Keratinocyte (primary cell): ENCODE measurements around the gene ADRB1. TPM values are rescaled to one million over a fixed set of nuclear protein-coding genes. Genes with fewer than 3 reads are reported as not detected.

Source experiments
- DNase-seq: peaks from one replicate; pipeline ENCODE4 v3.0.0-alpha.2; 2011; ENCODE audit warnings: low read depth, missing footprints, low spot score
- FAIRE-seq: peaks from 2 replicates; lab custom pipeline; 2011; peaks lifted over from hg19 to GRCh38; lab: Jason Lieb, UNC
- H2AFZ ChIP-seq: 2 replicates; pipeline ENCODE4 v1.6.0; 2012; ENCODE audit warnings: low read length, control low read depth, inconsistent platforms; ENCODE audit not compliant: control insufficient read depth
- H3K27ac ChIP-seq: 2 replicates; pipeline ENCODE4 v1.5.1; 2011; ENCODE audit warnings: low read length; ENCODE audit not compliant: control insufficient read depth, insufficient read depth
- H3K27me3 ChIP-seq: 3 replicates; pipeline ENCODE4 v1.6.0; 2011; ENCODE audit warnings: low read length; ENCODE audit not compliant: control insufficient read depth, insufficient read depth; ENCODE audit errors: extremely low read depth
- H3K36me3 ChIP-seq, 2 experiments: 2 replicates in 1 of 2; 3 replicates in 1 of 2; pipeline ENCODE4 v1.5.1; 2011; ENCODE audit warnings: low read length in 2 of 2, mild to moderate bottlenecking in 1 of 2; ENCODE audit not compliant: control insufficient read depth in 2 of 2, insufficient read depth in 2 of 2; ENCODE audit errors: extremely low read depth in 1 of 2
- H3K4me1 ChIP-seq: 3 replicates; pipeline ENCODE4 v1.5.1; 2011; ENCODE audit warnings: low read length; ENCODE audit not compliant: control insufficient read depth, insufficient read depth; ENCODE audit errors: extremely low read depth
- H3K4me2 ChIP-seq: 3 replicates; pipeline ENCODE4 v1.6.0; 2011; ENCODE audit warnings: low read depth, low read length; ENCODE audit not compliant: control insufficient read depth, insufficient read depth; ENCODE audit errors: extremely low read depth
- H3K4me3 ChIP-seq, 3 experiments: fragments of 200-600 bp in 1 of 3; sonication (generic) in 1 of 3; 2 replicates in 2 of 3; 3 replicates in 1 of 3; pipeline ENCODE4 v1.5.1; 2011 to 2016; ENCODE audit warnings: low read length in 3 of 3, mild to moderate bottlenecking in 3 of 3, control low read depth in 2 of 3, inconsistent platforms in 1 of 3, low read depth in 1 of 3, mixed read lengths in 1 of 3, mixed run types in 1 of 3, moderate library complexity in 1 of 3; ENCODE audit not compliant: control insufficient read depth in 2 of 3, insufficient read depth in 2 of 3; ENCODE audit errors: extremely low read depth in 1 of 3
- H3K79me2 ChIP-seq: 2 replicates; pipeline ENCODE4 v1.6.0; 2012; ENCODE audit warnings: low read length; ENCODE audit not compliant: control insufficient read depth, insufficient read depth
- H3K9ac ChIP-seq: 3 replicates; pipeline ENCODE4 v1.6.0; 2011; ENCODE audit warnings: low read length; ENCODE audit not compliant: control insufficient read depth, insufficient read depth; ENCODE audit errors: extremely low read depth
- H3K9me1 ChIP-seq: 3 replicates; pipeline ENCODE4 v1.6.0; 2011; ENCODE audit warnings: low read length; ENCODE audit not compliant: control insufficient read depth, insufficient read depth; ENCODE audit errors: extremely low read depth
- H3K9me3 ChIP-seq: 2 replicates; pipeline ENCODE4 v1.5.1; 2012; ENCODE audit warnings: low read depth, low read length; ENCODE audit not compliant: control insufficient read depth
- H4K20me1 ChIP-seq: 3 replicates; pipeline ENCODE4 v1.6.0; 2011; ENCODE audit warnings: low read length; ENCODE audit not compliant: control insufficient read depth, insufficient read depth; ENCODE audit errors: extremely low read depth
- CTCF ChIP-seq, 3 experiments: IDR thresholded peaks in 1 of 3; conservative IDR thresholded peaks in 1 of 3; optimal IDR thresholded peaks in 1 of 3; 2 replicates in 2 of 3; 3 replicates in 1 of 3; pipeline versions ENCODE3 to v1.5.1; 2011; ENCODE audit warnings: low read length in 3 of 3, mild to moderate bottlenecking in 3 of 3, moderate library complexity in 2 of 3, control low read depth in 1 of 3, inconsistent platforms in 1 of 3; ENCODE audit not compliant: insufficient read depth in 2 of 3; ENCODE audit errors: extremely low read depth in 1 of 3
- EZH2 ChIP-seq: IDR thresholded peaks from one replicate; pipeline ENCODE4 v1.6.1; 2012; ENCODE audit warnings: inconsistent platforms, mild to moderate bottlenecking, low read length, moderate library complexity
- dilution Hi-C: fragments of 300-500 bp; cut with MboI; formaldehyde crosslinking; loops from one replicate; pipeline ENCODE4 v1.7.0; 2020; ENCODE audit warnings: low sequenced_read_pairs; ENCODE audit not compliant: extremely low pct_ligation_motif_present
- polyA plus RNA-seq, 5 experiments: library from polyadenylated mRNA; depleted of rRNA in 3 of 5; stranded (reverse) in 3 of 5; stranded (forward) in 1 of 5; unstranded in 1 of 5; fragments of >200 nt; gene quantifications; 1 replicate in 1 of 5; 2 replicates in 3 of 5; 3 replicates in 1 of 5; pipeline versions ENCODE4 v1.2.1 to v1.2.3, GENCODE V29; 2011 to 2012; ENCODE audit warnings: missing spikeins in 2 of 5, low read depth in 1 of 5, low replicate concordance in 1 of 5

Gene ADRB1
- polyA plus RNA-seq, 1 donor (not counting 4 experiments of a cell fraction or from before 2014, with no cell fraction given): 0.05 TPM

GRCh38 chr10:114087655-114088054, 44.0 kb downstream of the ADRB1 start:
- FAIRE-seq (no peak), DNase-seq (no peak)
- H3K36me3 ChIP-seq: no peaks in the 10 kb centered on the region
- no peaks in the 10 kb centered on the region for H3K9me3 ChIP-seq
- no peaks in the 10 kb centered on the region for H3K4me1 ChIP-seq
- no peak overlapping the region for H3K9ac ChIP-seq
- H3K27me3 ChIP-seq: no peaks in the 10 kb centered on the region
- no peaks in the 10 kb centered on the region for H3K9me1 ChIP-seq
- dilution Hi-C loops: no loop called here
- no peak overlapping the region for H3K4me2 ChIP-seq
- no peaks in the 10 kb centered on the region for H4K20me1 ChIP-seq
- no peak overlapping the region for H2AFZ ChIP-seq
- no peak overlapping the region for H3K4me3 ChIP-seq
- H3K79me2 ChIP-seq: no peaks in the 10 kb centered on the region
- no peak overlapping the region for H3K27ac ChIP-seq
- TF ChIP-seq EZH2 (no peak), CTCF (optimal IDR thresholded peaks at IDR 0.05 in 1 of 3, IDR thresholded peaks at IDR 0.05 in 1 of 3, conservative IDR thresholded peaks at IDR 0.05 in 1 of 3; ENCODE audit: extremely low read depth in 1 of 3, insufficient read depth in 2 of 3, low read length in 3 of 3) (no peak)

GRCh38 chr10:114094795-114095194, 51.1 kb downstream of the ADRB1 start:
- H4K20me1 ChIP-seq: no peaks in the 10 kb centered on the region
- TF ChIP-seq EZH2: no peak
- TF ChIP-seq CTCF (optimal IDR thresholded peaks at IDR 0.05 in 1 of 3, IDR thresholded peaks at IDR 0.05 in 1 of 3, conservative IDR thresholded peaks at IDR 0.05 in 1 of 3; ENCODE audit: extremely low read depth in 1 of 3, insufficient read depth in 2 of 3, low read length in 3 of 3): no peak

More at GRCh38 chr10:114094795-114095194, 51.1 kb downstream of the ADRB1 start:
- H3K79me2 ChIP-seq: no peaks in the 10 kb centered on the region
- no peak for DNase-seq
- no peaks in the 10 kb centered on the region for H3K9me3 ChIP-seq
- no peaks in the 10 kb centered on the region for H3K9me1 ChIP-seq
- FAIRE-seq: no peak
- dilution Hi-C loops: no loop called here
- no peak overlapping the region for H3K4me2 ChIP-seq
- no peak overlapping the region for H3K27ac ChIP-seq
- H3K27me3 ChIP-seq: peaks cover 9% of the 10 kb centered on the region
- no peaks in the 10 kb centered on the region for H3K4me1 ChIP-seq
- H3K4me3 ChIP-seq: no peak overlapping the region
- H2AFZ ChIP-seq: no peak overlapping the region
- H3K36me3 ChIP-seq: no peaks in the 10 kb centered on the region
- H3K9ac ChIP-seq: no peak overlapping the region
